MG63 (cell line): Measurements from ENCODE around the gene APBA2. TPM values are rescaled to one million over a fixed set of nuclear protein-coding genes. Genes with fewer than 3 reads are reported as not detected.

Experiments used
- DNase-seq: peaks from one replicate; pipeline ENCODE4 v3.0.0-alpha.2; 2020
- H3K27me3 ChIP-seq: fragments of 250-450 bp; sonication (Bioruptor Pico); 2 replicates; pipeline ENCODE4 v1.5.1; 2020; ENCODE audit warnings: mild to moderate bottlenecking, moderate library complexity
- H3K36me3 ChIP-seq: fragments of 250-450 bp; sonication (Bioruptor Pico); 2 replicates; pipeline ENCODE4 v1.5.1; 2020; ENCODE audit warnings: mild to moderate bottlenecking, moderate library complexity
- H3K4me3 ChIP-seq: fragments of 250-450 bp; sonication (Bioruptor Pico); 2 replicates; pipeline ENCODE4 v1.5.1; 2020; ENCODE audit warnings: mild to moderate bottlenecking, moderate library complexity
- H3K9me3 ChIP-seq: fragments of 250-450 bp; sonication (Bioruptor Pico); 2 replicates; pipeline ENCODE4 v1.5.1; 2020; ENCODE audit warnings: mild to moderate bottlenecking, moderate library complexity
- total RNA-seq: library from RNA; depleted of rRNA; stranded (reverse); fragments of >200 nt; shearing (Covaris generic); gene quantifications from 2 replicates; pipeline ENCODE4 v1.2.3, GENCODE V29; 2014; ENCODE audit warnings: low replicate concordance

APBA2 gene
- total RNA-seq, 1 experiment from 2014 or later, result 28.0 TPM

DNA sequence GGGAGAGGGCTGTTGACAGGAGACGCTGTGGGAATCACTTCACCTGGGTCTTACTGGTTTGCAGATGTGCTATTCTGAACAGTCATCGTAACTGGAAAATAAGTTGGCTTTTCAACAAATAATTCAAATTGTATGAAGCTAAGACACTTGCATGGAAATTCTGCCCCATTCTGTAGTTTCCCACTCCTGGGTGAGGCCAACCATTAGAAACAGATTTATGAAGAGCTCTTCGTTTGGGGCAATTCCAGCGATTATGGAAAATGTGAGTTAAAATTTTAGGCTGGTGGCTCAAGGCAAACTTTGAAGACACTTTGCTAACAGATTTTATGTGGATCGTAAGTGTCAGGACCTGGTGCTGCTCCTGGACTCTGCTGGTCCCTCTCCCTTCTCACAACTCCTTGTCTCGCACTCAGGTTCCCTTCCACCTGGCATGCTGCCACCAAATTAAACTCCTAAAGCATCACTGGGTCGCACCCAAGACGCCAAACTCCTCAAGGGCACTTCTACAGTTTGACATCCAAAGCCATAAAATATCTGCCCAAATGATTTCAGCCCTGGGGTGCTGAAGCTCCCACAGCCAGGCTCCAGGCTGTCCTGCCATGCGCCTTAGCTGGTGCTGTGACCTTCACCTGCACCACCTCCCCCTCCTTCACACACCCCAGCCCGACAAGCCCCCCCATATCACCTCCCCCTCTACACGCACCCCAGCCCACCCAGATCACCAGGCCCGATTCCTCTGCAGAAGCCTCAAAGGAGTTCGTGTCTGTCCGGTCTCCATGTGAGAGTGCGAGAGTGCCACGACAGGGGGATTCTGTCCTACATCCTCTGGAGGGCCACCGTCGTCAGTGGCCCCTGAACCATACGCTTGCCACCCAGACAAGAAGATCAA, 245.4 kb downstream of the APBA2 start:
- Histone ChIP-seq H3K4me3 (no peak overlapping the region), H3K36me3 (no peaks in the 10 kb centered on the region), H3K27me3 (no peaks in the 10 kb centered on the region), H3K9me3 (no peaks in the 10 kb centered on the region)
- no peak for DNase-seq

DNA sequence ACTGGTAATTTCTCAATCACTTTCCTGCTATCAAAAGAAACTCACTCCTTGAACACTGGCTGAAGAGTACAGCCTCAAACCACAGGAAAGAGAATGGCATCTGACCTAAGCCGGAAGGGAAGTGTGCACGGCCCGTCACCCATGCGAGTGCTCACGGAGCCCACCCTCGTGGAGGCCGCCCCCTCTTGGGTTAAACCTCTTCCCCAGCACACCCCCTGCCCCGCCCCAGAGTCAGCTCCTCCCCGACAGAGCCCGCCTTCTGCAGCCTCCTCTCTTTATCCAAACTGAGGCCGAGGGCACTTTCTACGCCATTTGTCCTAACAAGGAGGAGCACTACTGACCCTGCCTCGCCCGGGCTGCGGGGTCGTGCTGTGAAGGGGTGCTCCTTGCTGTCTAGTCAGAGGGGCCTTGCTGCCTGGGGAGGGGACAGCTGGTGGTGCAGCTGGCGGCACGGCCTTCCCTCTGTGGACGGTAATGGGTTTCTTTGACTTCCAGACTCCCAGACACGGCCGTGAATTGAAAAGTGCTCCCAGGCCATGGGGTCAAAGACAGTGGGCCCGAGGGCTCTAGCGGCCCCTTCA, 246.2 kb downstream of the APBA2 start:
- H3K36me3 ChIP-seq, result no peaks in the 10 kb centered on the region
- H3K4me3 ChIP-seq, result no peak overlapping the region
- H3K27me3 ChIP-seq, result no peaks in the 10 kb centered on the region
- no peaks in the 10 kb centered on the region for H3K9me3 ChIP-seq
- DNase-seq, result no peak

- Histone ChIP-seq H3K36me3 (no peaks in the 10 kb centered on the region), H3K4me3 (no peak overlapping the region), H3K27me3 (no peaks in the 10 kb centered on the region), H3K9me3 (no peaks in the 10 kb centered on the region)
- no peak for DNase-seq
Measured at GRCh38 chr15:29132735-29133181, 247.0 kb downstream of the APBA2 start.

DNA sequence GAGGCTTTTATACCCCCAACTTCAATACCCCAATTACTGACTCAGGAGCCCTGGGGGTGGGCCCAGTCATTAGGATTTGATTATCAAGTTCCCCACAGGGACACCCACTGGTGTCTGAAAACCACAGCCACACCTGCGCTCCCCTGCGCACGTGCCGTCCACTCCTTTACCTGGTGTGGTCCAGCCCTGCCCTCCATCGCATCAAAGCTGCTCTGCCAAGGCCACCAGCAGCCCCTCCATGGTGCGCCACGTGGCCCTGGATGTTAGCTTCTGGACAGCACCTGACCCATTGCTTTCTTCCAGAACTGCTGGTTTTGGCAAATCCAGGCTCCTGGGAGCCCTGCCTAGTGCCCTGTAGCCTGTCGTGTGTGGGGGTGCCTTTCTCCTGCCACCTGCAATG, 247.5 kb downstream of the APBA2 start:
- no peak for DNase-seq
- Histone ChIP-seq H3K4me3 (no peak overlapping the region), H3K9me3 (no peaks in the 10 kb centered on the region), H3K27me3 (no peaks in the 10 kb centered on the region), H3K36me3 (no peaks in the 10 kb centered on the region)

DNA sequence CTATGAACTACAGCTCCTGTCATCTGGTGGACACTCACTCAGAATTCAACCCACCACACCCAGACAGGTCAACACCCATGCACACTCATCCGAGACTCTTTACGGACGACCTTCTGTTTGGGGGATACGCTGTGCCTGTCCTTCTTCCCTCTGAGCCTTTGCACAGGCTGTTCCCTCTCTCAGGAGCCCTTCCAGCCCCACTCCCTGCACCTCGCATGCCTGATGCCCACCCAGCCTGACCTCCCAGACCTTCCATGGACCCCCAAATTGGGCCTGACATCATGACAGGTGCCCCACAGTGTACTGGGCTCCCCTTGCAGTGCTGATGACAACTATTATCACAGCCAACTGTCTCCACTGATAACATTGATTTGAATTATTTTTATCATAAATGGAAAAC, 248.0 kb downstream of the APBA2 start:
- DNase-seq, result no peak
- H3K27me3 ChIP-seq, result no peaks in the 10 kb centered on the region
- no peak overlapping the region for H3K4me3 ChIP-seq
- H3K9me3 ChIP-seq, result no peaks in the 10 kb centered on the region
- no peaks in the 10 kb centered on the region for H3K36me3 ChIP-seq

DNA sequence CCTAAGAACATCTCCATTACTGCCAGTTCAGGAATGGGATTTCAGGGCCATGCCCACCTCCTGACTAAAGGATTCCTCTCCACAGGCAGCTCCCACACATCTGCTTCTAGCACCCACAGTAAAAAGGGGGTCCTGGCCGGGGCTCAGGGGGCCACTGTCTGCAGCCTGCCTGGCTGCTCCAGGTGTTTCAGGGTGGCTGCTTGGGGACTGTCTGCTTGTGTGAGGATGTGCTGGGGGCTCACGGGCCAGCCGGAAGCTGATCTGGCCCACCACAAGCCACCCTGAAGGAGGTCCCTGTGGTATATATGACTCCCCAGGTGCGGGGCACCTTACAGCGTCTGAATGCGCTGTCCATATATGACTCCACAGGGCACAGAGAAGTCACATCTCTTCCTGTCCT, 248.5 kb downstream of the APBA2 start:
- Histone ChIP-seq H3K36me3 (no peaks in the 10 kb centered on the region), H3K4me3 (no peak overlapping the region), H3K9me3 (no peaks in the 10 kb centered on the region), H3K27me3 (no peaks in the 10 kb centered on the region)
- no peak for DNase-seq

DNA sequence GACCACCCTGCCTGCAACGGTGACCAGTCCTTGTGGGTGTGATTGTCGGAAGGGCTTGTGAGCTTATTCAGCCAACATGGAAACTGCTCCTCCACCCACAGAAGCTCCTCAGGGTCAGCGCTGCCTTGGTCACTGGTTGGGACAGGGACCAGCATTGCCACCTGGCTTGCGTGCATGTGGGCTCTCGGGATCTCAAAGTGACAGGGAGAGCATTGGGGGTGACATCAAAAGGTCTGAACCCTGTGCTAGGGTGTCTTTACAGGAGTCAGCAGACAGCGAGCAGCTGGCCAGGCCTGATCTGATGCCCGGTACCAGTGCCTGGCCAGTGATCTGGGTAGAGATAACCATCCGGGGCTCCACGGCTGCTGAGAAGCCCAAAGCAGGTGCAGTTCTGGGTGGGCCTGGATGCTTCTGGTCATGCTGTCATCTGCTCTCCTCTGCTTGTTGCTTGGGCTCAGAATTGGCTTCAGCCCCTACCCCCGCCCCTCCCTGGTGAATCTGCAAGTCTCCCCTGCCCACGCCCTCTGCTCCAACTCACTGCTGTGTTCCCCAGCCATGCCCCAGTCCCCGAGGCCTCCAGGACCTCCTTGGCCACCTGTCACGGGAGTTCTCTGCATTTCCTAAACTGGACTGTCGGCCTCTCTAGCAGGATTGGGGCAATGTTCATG, 249.0 kb downstream of the APBA2 start:
- H3K27me3 ChIP-seq, result no peaks in the 10 kb centered on the region
- no peak overlapping the region for H3K4me3 ChIP-seq
- no peaks in the 10 kb centered on the region for H3K36me3 ChIP-seq
- no peak for DNase-seq
- H3K9me3 ChIP-seq, result no peaks in the 10 kb centered on the region

- Histone ChIP-seq H3K9me3 (no peaks in the 10 kb centered on the region), H3K4me3 (no peak overlapping the region), H3K27me3 (no peaks in the 10 kb centered on the region), H3K36me3 (no peaks in the 10 kb centered on the region)
- DNase-seq, result no peak
Measured at GRCh38 chr15:29135309-29135657, 249.5 kb downstream of the APBA2 start.

DNA sequence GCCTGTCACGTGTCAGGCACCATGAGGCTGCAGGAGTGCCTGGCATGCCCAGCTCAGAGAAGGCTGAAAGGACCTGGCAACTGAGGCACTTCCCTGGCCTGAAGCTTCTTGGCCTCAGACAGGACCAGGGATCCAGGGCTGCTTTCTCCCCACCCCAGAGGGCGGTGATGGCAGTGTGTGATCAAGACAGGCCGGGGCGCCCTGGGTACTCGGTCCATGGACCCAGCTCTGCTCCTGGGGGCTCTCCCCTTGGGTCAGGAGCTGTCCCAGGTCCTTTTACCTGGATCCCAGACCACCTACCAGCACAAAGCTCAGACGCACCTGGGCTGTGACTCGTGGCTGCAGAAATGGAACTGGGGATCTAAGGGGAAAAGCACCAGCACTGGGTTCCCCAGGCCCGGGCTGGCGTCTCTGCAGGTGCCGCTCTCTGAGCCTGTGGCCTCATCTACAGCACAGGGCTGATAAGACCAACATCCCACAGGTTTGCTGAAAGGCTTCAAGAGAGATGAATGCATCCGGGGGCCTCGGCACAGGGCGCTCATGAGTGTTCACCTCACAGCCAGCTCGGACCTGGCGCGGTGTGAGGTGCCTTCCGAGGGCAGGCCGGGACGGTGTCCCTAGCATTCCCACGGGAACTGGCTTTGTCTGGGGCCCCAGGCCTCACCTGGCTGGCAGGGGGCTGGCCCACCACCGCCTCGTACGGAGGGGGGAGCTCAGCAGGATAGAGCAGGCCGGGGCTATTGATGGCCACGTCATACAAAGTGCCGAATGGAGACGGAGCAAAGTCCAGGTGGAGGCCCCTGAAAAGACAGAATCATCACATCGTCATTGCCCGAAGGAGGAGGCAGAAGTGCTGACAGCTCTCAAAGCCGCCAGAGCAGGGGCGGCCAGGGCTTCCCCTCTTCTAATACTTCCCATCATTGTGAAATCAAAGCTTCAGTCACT, 250.2 kb downstream of the APBA2 start:
- DNase-seq, result no peak
- Histone ChIP-seq H3K9me3 (no peaks in the 10 kb centered on the region), H3K36me3 (no peaks in the 10 kb centered on the region), H3K27me3 (no peaks in the 10 kb centered on the region), H3K4me3 (no peak overlapping the region)

- DNase-seq, result no peak
- Histone ChIP-seq H3K36me3 (no peaks in the 10 kb centered on the region), H3K9me3 (no peaks in the 10 kb centered on the region), H3K4me3 (no peak overlapping the region), H3K27me3 (no peaks in the 10 kb centered on the region)
Measured at GRCh38 chr15:29138260-29138659, 252.5 kb downstream of the APBA2 start.

- DNase-seq, result no peak
- Histone ChIP-seq H3K4me3 (no peak overlapping the region), H3K36me3 (no peaks in the 10 kb centered on the region), H3K27me3 (no peaks in the 10 kb centered on the region), H3K9me3 (no peaks in the 10 kb centered on the region)
Measured at GRCh38 chr15:29139072-29139471, 253.3 kb downstream of the APBA2 start.

- no peaks in the 10 kb centered on the region for H3K27me3 ChIP-seq
- no peaks in the 10 kb centered on the region for H3K36me3 ChIP-seq
- no peak overlapping the region for H3K4me3 ChIP-seq
- H3K9me3 ChIP-seq, result no peaks in the 10 kb centered on the region
- DNase-seq, result peak; percentile 9
Measured at GRCh38 chr15:29139540-29140459, 254.0 kb downstream of the APBA2 start.

DNA sequence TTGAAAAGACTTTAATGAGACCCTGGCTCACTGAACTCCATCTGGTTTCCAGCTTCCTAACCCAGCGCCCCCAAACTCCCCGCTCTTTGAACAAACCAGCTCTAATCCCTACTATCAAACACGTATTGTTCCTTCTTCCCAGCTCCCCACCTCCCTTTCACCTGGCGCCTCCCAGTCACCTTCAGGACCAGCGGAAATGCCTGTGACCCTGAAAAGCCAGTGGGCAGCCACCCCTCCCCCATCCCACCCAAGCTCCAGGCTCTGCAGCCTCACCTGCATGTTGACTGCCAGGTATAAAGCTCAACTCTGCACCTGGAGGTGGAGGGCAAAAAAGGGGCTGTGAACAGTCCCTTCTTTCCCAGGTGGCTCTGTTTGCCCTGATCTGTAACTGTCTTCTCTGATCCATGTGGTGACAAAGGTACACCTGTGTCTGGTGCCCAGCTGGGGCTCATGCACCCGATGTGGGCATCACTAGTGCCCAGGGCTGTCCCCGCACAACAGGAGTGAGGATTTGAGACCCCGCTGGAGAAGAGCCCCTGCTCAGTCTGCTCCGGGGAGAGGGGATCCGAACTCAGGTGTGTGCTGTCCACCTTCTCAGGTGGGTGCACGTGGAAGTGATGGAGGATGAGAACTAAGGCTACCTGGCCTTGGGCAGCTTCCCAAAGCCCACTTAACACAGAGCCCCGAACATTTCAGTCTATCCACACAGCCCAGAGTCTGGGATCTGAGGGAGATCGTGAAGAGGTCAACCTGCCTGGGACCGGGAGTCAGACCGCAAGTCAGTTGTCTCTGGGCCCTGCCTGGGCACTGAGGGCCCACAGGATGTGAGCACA, 254.9 kb downstream of the APBA2 start:
- Histone ChIP-seq H3K27me3 (no peaks in the 10 kb centered on the region), H3K4me3 (no peak overlapping the region), H3K9me3 (no peaks in the 10 kb centered on the region), H3K36me3 (no peaks in the 10 kb centered on the region)
- DNase-seq, result no peak

GRCh38 chr15:29141308-29142128, 255.7 kb downstream of the APBA2 start:
- no peak for DNase-seq
- no peaks in the 10 kb centered on the region for H3K36me3 ChIP-seq
- H3K27me3 ChIP-seq, result no peaks in the 10 kb centered on the region
- H3K4me3 ChIP-seq, result no peak overlapping the region
- no peaks in the 10 kb centered on the region for H3K9me3 ChIP-seq
